GM12873 (cell line): Measurements from ENCODE around the gene GALNT17.

Experiments used
- CTCF ChIP-seq: IDR thresholded peaks from 2 replicates; pipeline ENCODE4 v1.5.1; 2012; ENCODE audit warnings: low read depth, mild to moderate bottlenecking, moderate library complexity, low read length, control low read depth; ENCODE audit not compliant: insufficient read depth; ENCODE audit errors: missing control alignments

The GALNT17 gene

GRCh38 chr7:71409550-71410157 is 277.7 kb downstream of the GALNT17 start:
- TF ChIP-seq CTCF = no peak

GRCh38 chr7:71411475-71411874 is 279.5 kb downstream of the GALNT17 start:
- no peak for TF ChIP-seq CTCF

- no peak for TF ChIP-seq CTCF
These were observed 282.5 kb downstream of the GALNT17 start for GRCh38 chr7:71414490-71414889.

GRCh38 chr7:71419546-71420337 is 287.8 kb downstream of the GALNT17 start:
- no peak for TF ChIP-seq CTCF

- TF ChIP-seq CTCF = no peak
These were observed 290.2 kb downstream of the GALNT17 start for GRCh38 chr7:71422104-71422503.

GRCh38 chr7:71424166-71425035 is 292.5 kb downstream of the GALNT17 start:
- TF ChIP-seq CTCF = no peak

GRCh38 chr7:71429083-71429482 is 297.1 kb downstream of the GALNT17 start:
- no peak for TF ChIP-seq CTCF
